H1 (cell line): ENCODE measurements around the gene MORC2.

ENCODE experiments used
- ATF2 ChIP-seq: IDR thresholded peaks from 2 replicates; pipeline ENCODE4 v1.6.1; 2012; ENCODE audit warnings: low read length, inconsistent platforms
- CEBPB ChIP-seq: IDR thresholded peaks from 2 replicates; pipeline ENCODE4 v1.6.1; 2012; ENCODE audit warnings: low read depth, low read length
- CTCF ChIP-seq, 3 experiments: IDR thresholded peaks; 1 replicate in 2 of 3; 2 replicates in 1 of 3; pipeline versions ENCODE4 v1.5.1 to v1.6.1; 2011; ENCODE audit warnings: low read length in 3 of 3, mild to moderate bottlenecking in 3 of 3, inconsistent platforms in 2 of 3, low read depth in 1 of 3, moderate library complexity in 1 of 3; ENCODE audit not compliant: insufficient read depth in 1 of 3; ENCODE audit errors: control extremely low read depth in 1 of 3
- EP300 ChIP-seq, 2 experiments: IDR thresholded peaks; 1 replicate in 1 of 2; 2 replicates in 1 of 2; pipeline ENCODE4 v1.6.1; 2011 to 2012; ENCODE audit warnings: low read depth in 2 of 2, low read length in 2 of 2, mild to moderate bottlenecking in 2 of 2, borderline replicate concordance in 1 of 2, inconsistent platforms in 1 of 2, moderate library complexity in 1 of 2
- EZH2 ChIP-seq: fragments of 200-600 bp; sonication (generic); IDR thresholded peaks from 2 replicates; pipeline ENCODE4 v1.7.1; 2012; ENCODE audit warnings: low read depth, mild to moderate bottlenecking, moderate library complexity, low read length, inconsistent platforms; ENCODE audit not compliant: severe bottlenecking
- POLR2AphosphoS5 ChIP-seq: IDR thresholded peaks from 2 replicates; pipeline ENCODE4 v1.6.1; 2011; ENCODE audit warnings: low read depth, low read length
- SAP30 ChIP-seq: fragments of 300-600 bp; sonication (generic); IDR thresholded peaks from 2 replicates; pipeline ENCODE4 v1.7.1; 2012; ENCODE audit warnings: low read length, moderate library complexity, mild to moderate bottlenecking, inconsistent platforms; ENCODE audit not compliant: insufficient read depth, insufficient replicate concordance
- SP4 ChIP-seq: IDR thresholded peaks from 2 replicates; pipeline ENCODE4 v1.6.1; 2012; ENCODE audit warnings: low read length, inconsistent platforms
- TAF1 ChIP-seq: IDR thresholded peaks from 2 replicates; pipeline ENCODE4 v1.6.1; 2011; ENCODE audit warnings: mild to moderate bottlenecking, low read depth, low read length

GRCh38 chr22:31005535-31005934 is 37.0 kb upstream of the MORC2 start:
- no peak for TF ChIP-seq EZH2
- no peak for TF ChIP-seq SP4
- TF ChIP-seq CEBPB = no peak
- TF ChIP-seq ATF2 = no peak
- TF ChIP-seq TAF1 = no peak
- no peak for TF ChIP-seq CTCF (IDR thresholded peaks at IDR 0.05; ENCODE audit: control extremely low read depth in 1 of 3, insufficient read depth in 1 of 3, low read depth in 1 of 3, low read length in 3 of 3)
- no peak for TF ChIP-seq POLR2AphosphoS5
- TF ChIP-seq SAP30 = no peak
- no peak for TF ChIP-seq EP300 (IDR thresholded peaks at IDR 0.05; ENCODE audit: borderline replicate concordance in 1 of 2, low read depth in 2 of 2, low read length in 2 of 2)
